GM13977 (cell line): ENCODE measurements around the gene SDR42E2.

Experiments
- DNase-seq: peaks from one replicate; pipeline ENCODE4 v3.0.0; 2012; ENCODE audit warnings: low spot score
- in situ Hi-C: fragments of 300-500 bp; cut with MboI; formaldehyde crosslinking; loops from one replicate; pipeline ENCODE4 v1.12.0; 2022; ENCODE audit warnings: low sequenced_read_pairs, low pct_unique_long_range_greater_than_20kb, mixed read lengths, inconsistent platforms; ENCODE audit not compliant: unreplicated experiment
- TF ChIP-seq, protein P1 (sequence below): IDR thresholded peaks from 2 replicates; pipeline ENCODE4 v1.5.1; 2012; ENCODE audit warnings: mild to moderate bottlenecking, control low read depth; ENCODE audit not compliant: insufficient read depth; ENCODE audit errors: extremely low read depth, missing control alignments

SDR42E2 gene

DNA sequence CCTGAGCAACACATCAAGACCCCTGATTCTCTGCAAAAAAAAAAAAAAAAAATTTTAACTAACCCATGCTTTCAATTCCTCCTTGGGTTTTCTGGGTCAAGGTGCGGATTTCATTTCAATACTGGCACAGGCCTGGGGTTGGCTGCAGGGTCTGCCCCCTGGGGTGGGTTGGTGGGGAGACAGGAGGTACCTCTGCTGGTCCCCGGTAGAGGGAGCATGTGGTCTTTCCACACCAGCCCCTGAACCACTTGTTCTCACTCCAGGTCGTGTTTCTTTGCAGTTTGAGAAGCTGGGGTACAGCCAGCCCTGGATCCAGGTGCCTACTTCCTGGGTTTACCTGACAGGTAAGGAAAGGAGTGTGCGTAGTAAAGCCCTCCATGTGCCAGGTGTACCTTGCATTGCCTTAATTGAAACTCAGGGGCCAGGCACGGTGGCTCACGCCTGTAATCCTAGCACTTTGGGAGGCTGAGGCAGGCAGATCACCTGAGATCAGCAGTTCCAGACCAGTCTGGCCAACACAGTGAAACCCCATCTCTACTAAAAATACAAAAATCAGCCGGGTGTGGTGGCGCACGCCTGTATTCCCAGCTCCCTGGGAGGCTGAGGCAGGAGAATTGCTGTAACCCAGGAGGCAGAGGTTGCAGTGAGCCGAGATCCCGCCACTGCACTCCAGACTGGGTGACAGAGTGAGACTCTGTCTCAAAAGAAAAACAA is 21.8 kb downstream of the SDR42E2 start:
- TF ChIP-seq, protein P1, sequence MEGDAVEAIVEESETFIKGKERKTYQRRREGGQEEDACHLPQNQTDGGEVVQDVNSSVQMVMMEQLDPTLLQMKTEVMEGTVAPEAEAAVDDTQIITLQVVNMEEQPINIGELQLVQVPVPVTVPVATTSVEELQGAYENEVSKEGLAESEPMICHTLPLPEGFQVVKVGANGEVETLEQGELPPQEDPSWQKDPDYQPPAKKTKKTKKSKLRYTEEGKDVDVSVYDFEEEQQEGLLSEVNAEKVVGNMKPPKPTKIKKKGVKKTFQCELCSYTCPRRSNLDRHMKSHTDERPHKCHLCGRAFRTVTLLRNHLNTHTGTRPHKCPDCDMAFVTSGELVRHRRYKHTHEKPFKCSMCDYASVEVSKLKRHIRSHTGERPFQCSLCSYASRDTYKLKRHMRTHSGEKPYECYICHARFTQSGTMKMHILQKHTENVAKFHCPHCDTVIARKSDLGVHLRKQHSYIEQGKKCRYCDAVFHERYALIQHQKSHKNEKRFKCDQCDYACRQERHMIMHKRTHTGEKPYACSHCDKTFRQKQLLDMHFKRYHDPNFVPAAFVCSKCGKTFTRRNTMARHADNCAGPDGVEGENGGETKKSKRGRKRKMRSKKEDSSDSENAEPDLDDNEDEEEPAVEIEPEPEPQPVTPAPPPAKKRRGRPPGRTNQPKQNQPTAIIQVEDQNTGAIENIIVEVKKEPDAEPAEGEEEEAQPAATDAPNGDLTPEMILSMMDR: peak; percentile 37
- in situ Hi-C loops: loop anchor here (10.0 kb wide), 1 partner anchor 189 kb away; no protein-coding TSS in a partner anchor

GRCh38 chr16:22184615-22184968 is 22.3 kb downstream of the SDR42E2 start:
- TF ChIP-seq, protein P1: no peak
- no peak for DNase-seq
- in situ Hi-C loops: loop anchor here (10.0 kb wide), 1 partner anchor 190 kb away; no protein-coding TSS in a partner anchor

More for the DNA sequence above, 21.8 kb downstream of the SDR42E2 start:
- DNase-seq: peak; percentile 36

DNA sequence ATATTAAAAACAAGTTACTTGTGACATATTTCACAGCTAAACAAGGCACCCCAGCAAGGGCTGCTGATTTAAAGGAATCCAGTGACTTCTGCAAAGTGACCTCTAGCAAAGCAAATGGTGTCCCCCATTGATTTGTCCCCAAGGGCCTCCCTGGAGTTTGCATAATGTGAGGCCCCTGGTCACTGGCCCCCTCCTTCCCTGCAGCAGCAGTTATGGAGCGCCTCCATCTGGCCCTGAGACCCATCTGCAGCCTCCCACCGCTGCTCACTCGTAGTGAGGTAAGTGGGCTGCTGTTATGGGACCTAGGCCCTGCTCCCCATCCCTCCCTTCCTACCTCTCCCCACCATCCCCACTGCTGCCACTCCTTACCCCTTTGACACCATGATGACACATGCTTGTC is 24.2 kb downstream of the SDR42E2 start:
- TF ChIP-seq, protein P1: peak; percentile 29
- in situ Hi-C loops: loop anchor here (10.0 kb wide), 1 partner anchor 192 kb away; no protein-coding TSS in a partner anchor
- DNase-seq: no peak

GRCh38 chr16:22188267-22188594 is 25.9 kb downstream of the SDR42E2 start:
- no peak for DNase-seq
- in situ Hi-C loops: loop anchor here (10.0 kb wide), 1 partner anchor 193 kb away; no protein-coding TSS in a partner anchor
- TF ChIP-seq, protein P1: no peak

GRCh38 chr16:22188595-22189442 is 26.5 kb downstream of the SDR42E2 start:
- TF ChIP-seq, protein P1: peak; percentile 82
- peak; percentile 65 for DNase-seq
- in situ Hi-C loops: loop anchor here (10.0 kb wide), 1 partner anchor 194 kb away; no protein-coding TSS in a partner anchor

- TF ChIP-seq, protein P1: no peak
- in situ Hi-C loops: loop anchor here (10.0 kb wide), 1 partner anchor 195 kb away; no protein-coding TSS in a partner anchor
- DNase-seq: no peak
Observed at GRCh38 chr16:22189473-22190080, 27.3 kb downstream of the SDR42E2 start.
